HEK293 (cell line): ENCODE data around the gene PPP1R18.

ENCODE experiments used
- ATF2 ChIP-seq: fragments of 450-650 bp; formaldehyde crosslinking; IDR thresholded peaks from 2 replicates; pipeline ENCODE4 v1.5.1; 2016; ENCODE audit warnings: missing biosample characterization, missing genetic modification characterization, low read depth
- BCL6B ChIP-seq: fragments of 450-650 bp; formaldehyde crosslinking; IDR thresholded peaks from 2 replicates; pipeline ENCODE4 v1.5.1; 2017; ENCODE audit warnings: missing biosample characterization, missing genetic modification characterization
- FEZF1 ChIP-seq: fragments of 450-650 bp; formaldehyde crosslinking; IDR thresholded peaks from 2 replicates; pipeline ENCODE4 v1.5.1; 2016; ENCODE audit warnings: missing biosample characterization, missing genetic modification characterization
- GLI4 ChIP-seq: fragments of 450-650 bp; formaldehyde crosslinking; IDR thresholded peaks from 2 replicates; pipeline ENCODE4 v1.5.1; 2016; ENCODE audit warnings: missing biosample characterization, missing genetic modification characterization
- HOXA7 ChIP-seq: sonication (generic); formaldehyde crosslinking; IDR thresholded peaks from 2 replicates; pipeline ENCODE4 v1.8.1; 2022; ENCODE audit warnings: missing genetic modification reagents, borderline replicate concordance
- HOXD13 ChIP-seq: sonication (generic); formaldehyde crosslinking; IDR thresholded peaks from 2 replicates; pipeline ENCODE4 v1.8.0; 2022; ENCODE audit warnings: missing genetic modification reagents, borderline replicate concordance
- MEIS1 ChIP-seq: sonication (generic); formaldehyde crosslinking; IDR thresholded peaks from 2 replicates; pipeline ENCODE4 v1.8.1; 2022; ENCODE audit warnings: missing genetic modification reagents, mild to moderate bottlenecking, borderline replicate concordance
- MYNN ChIP-seq: fragments of 450-650 bp; formaldehyde crosslinking; IDR thresholded peaks from 2 replicates; pipeline ENCODE4 v1.5.1; 2016; ENCODE audit warnings: missing biosample characterization, missing genetic modification characterization, borderline replicate concordance
- MZF1 ChIP-seq: fragments of 450-650 bp; formaldehyde crosslinking; IDR thresholded peaks from 2 replicates; pipeline ENCODE4 v1.5.1; 2017; ENCODE audit warnings: missing biosample characterization, missing genetic modification characterization, borderline replicate concordance
- YY2 ChIP-seq: fragments of 450-650 bp; formaldehyde crosslinking; IDR thresholded peaks from 2 replicates; pipeline ENCODE4 v1.5.1; 2016; ENCODE audit warnings: missing biosample characterization, missing genetic modification characterization
- ZBTB20 ChIP-seq: fragments of 450-650 bp; formaldehyde crosslinking; IDR thresholded peaks from 2 replicates; pipeline ENCODE4 v1.5.1; 2016; ENCODE audit warnings: missing biosample characterization, missing genetic modification characterization
- ZBTB7A ChIP-seq: fragments of 450-650 bp; formaldehyde crosslinking; IDR thresholded peaks from 2 replicates; pipeline ENCODE4 v1.5.1; 2016; ENCODE audit warnings: low read depth, missing biosample characterization, missing genetic modification characterization
- ZEB2 ChIP-seq: fragments of 450-650 bp; formaldehyde crosslinking; IDR thresholded peaks from 2 replicates; pipeline ENCODE4 v1.5.1; 2016; ENCODE audit warnings: missing biosample characterization, missing genetic modification characterization
- ZFP3 ChIP-seq: fragments of 450-650 bp; formaldehyde crosslinking; IDR thresholded peaks from 2 replicates; pipeline ENCODE4 v1.5.1; 2016; ENCODE audit warnings: low read depth, missing biosample characterization, missing genetic modification characterization
- ZNF114 ChIP-seq: fragments of 450-650 bp; formaldehyde crosslinking; IDR thresholded peaks from 2 replicates; pipeline ENCODE4 v1.5.0; 2017; ENCODE audit warnings: missing biosample characterization, missing genetic modification characterization
- ZNF138 ChIP-seq: fragments of 450-650 bp; formaldehyde crosslinking; IDR thresholded peaks from 2 replicates; pipeline ENCODE4 v1.5.1; 2016; ENCODE audit warnings: missing biosample characterization, missing genetic modification characterization, borderline replicate concordance
- ZNF174 ChIP-seq: fragments of 450-650 bp; formaldehyde crosslinking; IDR thresholded peaks from 2 replicates; pipeline ENCODE4 v1.5.0; 2017; ENCODE audit warnings: missing biosample characterization, mild to moderate bottlenecking, missing genetic modification characterization
- ZNF175 ChIP-seq: fragments of 450-650 bp; formaldehyde crosslinking; IDR thresholded peaks from 2 replicates; pipeline ENCODE4 v1.5.1; 2016; ENCODE audit warnings: missing biosample characterization, missing genetic modification characterization
- ZNF23 ChIP-seq: fragments of 450-650 bp; formaldehyde crosslinking; IDR thresholded peaks from 2 replicates; pipeline ENCODE4 v1.5.1; 2016; ENCODE audit warnings: missing biosample characterization, missing genetic modification characterization, borderline replicate concordance
- ZNF248 ChIP-seq: fragments of 450-650 bp; formaldehyde crosslinking; IDR thresholded peaks from 2 replicates; pipeline ENCODE4 v1.5.1; 2017; ENCODE audit warnings: missing biosample characterization, missing genetic modification characterization
- ZNF274 ChIP-seq, 2 experiments: fragments of 200-500 bp in 1 of 2; fragments of 450-650 bp in 1 of 2; sonication (Bioruptor generic) in 1 of 2; formaldehyde crosslinking in 1 of 2; IDR thresholded peaks; 2 replicates each; pipeline versions ENCODE4 v1.5.1 to v1.6.1; 2014 to 2016; ENCODE audit warnings: borderline replicate concordance in 1 of 2, inconsistent platforms in 1 of 2, low read length in 1 of 2, missing biosample characterization in 1 of 2, missing genetic modification characterization in 1 of 2
- ZNF362 ChIP-seq: fragments of 450-650 bp; formaldehyde crosslinking; IDR thresholded peaks from 2 replicates; pipeline ENCODE4 v1.5.1; 2016; ENCODE audit warnings: missing biosample characterization, missing genetic modification characterization
- ZNF391 ChIP-seq: fragments of 450-650 bp; formaldehyde crosslinking; IDR thresholded peaks from 2 replicates; pipeline ENCODE4 v1.5.1; 2016; ENCODE audit warnings: low read depth, missing biosample characterization, missing genetic modification characterization, borderline replicate concordance
- ZNF510 ChIP-seq: fragments of 450-650 bp; formaldehyde crosslinking; IDR thresholded peaks from 2 replicates; pipeline ENCODE4 v1.5.1; 2018; ENCODE audit warnings: mild to moderate bottlenecking, missing genetic modification characterization, missing biosample characterization; ENCODE audit not compliant: insufficient replicate concordance
- ZNF580 ChIP-seq: fragments of 450-650 bp; formaldehyde crosslinking; IDR thresholded peaks from 2 replicates; pipeline ENCODE4 v1.5.1; 2016; ENCODE audit warnings: missing biosample characterization, missing genetic modification characterization
- ZNF624 ChIP-seq: fragments of 450-650 bp; formaldehyde crosslinking; IDR thresholded peaks from 2 replicates; pipeline ENCODE4 v1.5.1; 2017; ENCODE audit warnings: missing biosample characterization, missing genetic modification characterization
- ZNF704 ChIP-seq: fragments of 450-650 bp; formaldehyde crosslinking; IDR thresholded peaks from 2 replicates; pipeline ENCODE4 v1.5.1; 2016; ENCODE audit warnings: missing biosample characterization, missing genetic modification characterization
- ZNF792 ChIP-seq: fragments of 450-650 bp; formaldehyde crosslinking; IDR thresholded peaks from 2 replicates; pipeline ENCODE4 v1.5.1; 2016; ENCODE audit warnings: missing biosample characterization, missing genetic modification characterization
- ZNF843 ChIP-seq: fragments of 450-650 bp; formaldehyde crosslinking; IDR thresholded peaks from 2 replicates; pipeline ENCODE4 v1.5.1; 2016; ENCODE audit warnings: missing biosample characterization, missing genetic modification characterization
- ZSCAN30 ChIP-seq: fragments of 450-650 bp; IDR thresholded peaks from 2 replicates; pipeline ENCODE4 v1.5.1; 2018; ENCODE audit warnings: missing biosample characterization, mild to moderate bottlenecking, missing genetic modification characterization, moderate library complexity
- ZSCAN4 ChIP-seq: fragments of 450-650 bp; formaldehyde crosslinking; IDR thresholded peaks from 2 replicates; pipeline ENCODE4 v1.5.1; 2017; ENCODE audit warnings: missing biosample characterization, missing genetic modification characterization

PPP1R18 gene

GRCh38 chr6:30626484-30627366 is 59.7 kb downstream of the PPP1R18 start, which contains the start of gene ATAT1 (continued):
- TF ChIP-seq ZNF704, result no peak
- TF ChIP-seq ZNF391 (tag by site-specific recombination), result no peak; the same call in 1 of the 2 replicates
- TF ChIP-seq BCL6B (tag by site-specific recombination), result no peak
- peak; percentile 50; the same call in 1 of the 2 replicates for TF ChIP-seq ZNF843 (tag by site-specific recombination)
- TF ChIP-seq ZNF174 (tag by site-specific recombination), result no peak
- TF ChIP-seq ZNF248 (tag by site-specific recombination), result no peak
- TF ChIP-seq ZSCAN4, result no peak
- no peak for TF ChIP-seq ZNF23 (tag by site-specific recombination)
- TF ChIP-seq MEIS1 (CRISPR knock-in tag), result no peak
- TF ChIP-seq ZEB2 (tag by site-specific recombination), result peak; percentile 68
- TF ChIP-seq ATF2 (tag by site-specific recombination), result 0 out of 2 replicates have a peak, but pooled peaks have one; percentile 50
- TF ChIP-seq ZNF138 (tag by site-specific recombination), result no peak
- TF ChIP-seq ZNF624 (tag by site-specific recombination), result no peak
- no peak; the same call in 1 of the 2 replicates for TF ChIP-seq ZNF580
- no peak for TF ChIP-seq HOXD13 (CRISPR knock-in tag)
- no peak for TF ChIP-seq ZNF792
- TF ChIP-seq ZNF175 (tag by site-specific recombination), result no peak
- no peak for TF ChIP-seq GLI4 (tag by site-specific recombination)
- TF ChIP-seq MZF1 (tag by site-specific recombination), result no peak
- no peak for TF ChIP-seq YY2 (tag by site-specific recombination)
- TF ChIP-seq ZNF362 (tag by site-specific recombination), result no peak
- TF ChIP-seq ZNF274 (IDR thresholded peaks at IDR 0.05; ENCODE audit: low read length), result no peak
- TF ChIP-seq ZNF274 (tag by site-specific recombination; IDR thresholded peaks at IDR 0.05; ENCODE audit: borderline replicate concordance), result no peak
- no peak for TF ChIP-seq ZNF114 (tag by site-specific recombination)
- no peak for TF ChIP-seq ZFP3
- TF ChIP-seq MYNN (tag by site-specific recombination), result 0 out of 2 replicates have a peak, but pooled peaks have one; percentile 4
- TF ChIP-seq FEZF1 (tag by site-specific recombination), result no peak
- TF ChIP-seq ZBTB7A (tag by site-specific recombination), result 0 out of 2 replicates have a peak, but pooled peaks have one; percentile 15
- TF ChIP-seq ZBTB20 (tag by site-specific recombination), result peak; percentile 60
- TF ChIP-seq ZNF510, result no peak
- TF ChIP-seq ZSCAN30 (tag by site-specific recombination), result peak; percentile 72; the same call in 1 of the 2 replicates
- TF ChIP-seq HOXA7 (CRISPR knock-in tag), result no peak
